Liver (tissue), 9 donors: ENCODE results near the gene WBP2. TPM values are rescaled to one million over a fixed set of nuclear protein-coding genes. Genes with fewer than 3 reads are reported as not detected.
A peak's percentile ranks its signal among the peaks of the same experiment; 100 is the strongest.

Experiments
- DNase-seq: peaks from one replicate; pipeline ENCODE4 v3.0.0-alpha.2; 2017; ENCODE audit warnings: low spot score
- H3K27ac ChIP-seq, 2 donors: one replicate each; pipeline ENCODE4 v1.7.0; 2013; ENCODE audit warnings: inconsistent platforms in 2 of 2, low read length in 2 of 2, control low read depth in 1 of 2, low read depth in 1 of 2, mild to moderate bottlenecking in 1 of 2
- H3K27me3 ChIP-seq, 4 donors: one replicate each; pipeline versions ENCODE4 v1.6.1 to v1.7.0; 2013; ENCODE audit warnings: low read length in 3 of 4, inconsistent platforms in 1 of 4, mild to moderate bottlenecking in 1 of 4, moderate library complexity in 1 of 4; ENCODE audit not compliant: control insufficient read depth in 4 of 4, insufficient read depth in 4 of 4
- H3K36me3 ChIP-seq, 4 donors: one replicate each; pipeline versions ENCODE4 v1.6.1 to v1.7.0; 2013; ENCODE audit warnings: low read length in 3 of 4, mild to moderate bottlenecking in 3 of 4, low read depth in 1 of 4, moderate library complexity in 1 of 4; ENCODE audit not compliant: control insufficient read depth in 4 of 4, insufficient read depth in 3 of 4
- H3K4me1 ChIP-seq, 4 donors: one replicate each; pipeline versions ENCODE4 v1.6.1 to v1.7.0; 2013; ENCODE audit warnings: low read length in 3 of 4, mild to moderate bottlenecking in 3 of 4, moderate library complexity in 1 of 4; ENCODE audit not compliant: control insufficient read depth in 4 of 4, insufficient read depth in 4 of 4
- H3K4me3 ChIP-seq, 3 donors: one replicate each; pipeline versions ENCODE4 v1.6.1 to v1.7.0; 2013; ENCODE audit warnings: low read length in 3 of 3, control low read depth in 1 of 3, low read depth in 1 of 3, mild to moderate bottlenecking in 1 of 3
- H3K9ac ChIP-seq, 2 donors: one replicate each; pipeline ENCODE4 v1.7.0; 2013; ENCODE audit warnings: low read length in 2 of 2, mild to moderate bottlenecking in 2 of 2, moderate library complexity in 2 of 2, control low read depth in 1 of 2, low read depth in 1 of 2
- H3K9me3 ChIP-seq, 4 donors: one replicate each; pipeline versions ENCODE4 v1.6.1 to v1.7.0; 2013; ENCODE audit warnings: low read length in 3 of 4; ENCODE audit not compliant: control insufficient read depth in 4 of 4
- EGR1 ChIP-seq, 2 donors: IDR thresholded peaks; 2 replicates each; pipeline ENCODE4 v1.6.1; 2016 to 2018; ENCODE audit warnings: antibody characterized with exemption in 2 of 2, low read depth in 2 of 2
- FOXA1 ChIP-seq: IDR thresholded peaks from 2 replicates; pipeline ENCODE4 v1.6.1; 2016; ENCODE audit warnings: antibody characterized with exemption
- FOXA2 ChIP-seq: IDR thresholded peaks from 2 replicates; pipeline ENCODE4 v1.6.1; 2016; ENCODE audit warnings: antibody characterized with exemption
- GABPA ChIP-seq, 2 donors: IDR thresholded peaks in 1 of 2; conservative IDR thresholded peaks in 1 of 2; 2 replicates each; pipeline ENCODE4 v1.6.1; 2016; ENCODE audit warnings: antibody characterized with exemption in 2 of 2, mild to moderate bottlenecking in 1 of 2, moderate library complexity in 1 of 2
- HNF4A ChIP-seq, 2 donors: conservative IDR thresholded peaks; 2 replicates each; pipeline ENCODE4 v1.6.1; 2016; ENCODE audit warnings: antibody characterized with exemption in 2 of 2, mild to moderate bottlenecking in 2 of 2
- HNF4G ChIP-seq: IDR thresholded peaks from 2 replicates; pipeline ENCODE4 v1.6.1; 2016; ENCODE audit warnings: antibody characterized with exemption
- JUND ChIP-seq, 2 donors: IDR thresholded peaks; 2 replicates each; pipeline ENCODE4 v1.6.1; 2016; ENCODE audit warnings: antibody characterized with exemption in 2 of 2
- NR2F2 ChIP-seq: IDR thresholded peaks from 2 replicates; pipeline ENCODE4 v1.6.1; 2016; ENCODE audit warnings: antibody characterized with exemption
- RAD21 ChIP-seq, 2 donors: IDR thresholded peaks; 2 replicates each; pipeline ENCODE4 v1.6.1; 2016; ENCODE audit warnings: antibody characterized with exemption in 2 of 2, mild to moderate bottlenecking in 2 of 2
- RXRA ChIP-seq, 2 donors: IDR thresholded peaks; 2 replicates each; pipeline ENCODE4 v1.6.1; 2017 to 2018; ENCODE audit warnings: antibody characterized with exemption in 2 of 2, mild to moderate bottlenecking in 1 of 2
- SP1 ChIP-seq: IDR thresholded peaks from 2 replicates; pipeline ENCODE4 v1.6.1; 2018; ENCODE audit warnings: antibody characterized with exemption, mild to moderate bottlenecking
- TAF1 ChIP-seq: conservative IDR thresholded peaks from 2 replicates; pipeline ENCODE4 v1.6.1; 2016; ENCODE audit warnings: antibody characterized with exemption, mild to moderate bottlenecking
- YY1 ChIP-seq: IDR thresholded peaks from 2 replicates; pipeline ENCODE4 v1.6.1; 2016; ENCODE audit warnings: antibody characterized with exemption, mild to moderate bottlenecking
- WGBS: extraction: QIAGEN DNeasy Blood & Tissue Kit; methylation state at CpG from one replicate; pipeline ENCODE4 v1.1.7; 2013; 5-methylcytosine and 5-hydroxymethylcytosine counted together
- polyA plus RNA-seq, 2 donors: library from polyadenylated mRNA; stranded (reverse) in 1 of 2; unstranded in 1 of 2; fragments of 200-250 nt in 1 of 2; fragments of >200 nt in 1 of 2; fragmentation: Nextera tagmentation in 1 of 2; extraction: Ambion mirVana in 1 of 2; gene quantifications; one replicate each; pipeline versions ENCODE4 v1.2.1 to v1.2.3, GENCODE V29; 2013 to 2015
- total RNA-seq, 2 donors: library from RNA; depleted of rRNA; stranded (reverse); fragments of >200 nt; gene quantifications; one replicate each; pipeline ENCODE4 v1.2.3, GENCODE V29; 2014
- TF ChIP-seq, protein P1 (sequence below): IDR thresholded peaks from 2 replicates; pipeline ENCODE4 v1.6.1; 2016; ENCODE audit warnings: antibody characterized with exemption
- TF ChIP-seq, protein P2 (sequence below): IDR thresholded peaks from 2 replicates; pipeline ENCODE4 v1.6.1; 2016; ENCODE audit warnings: antibody characterized with exemption
- TF ChIP-seq, protein P3 (sequence below): IDR thresholded peaks from 2 replicates; pipeline ENCODE4 v1.6.1; 2016; ENCODE audit warnings: antibody characterized with exemption, mild to moderate bottlenecking
- TF ChIP-seq, protein P4 (sequence below): IDR thresholded peaks from 2 replicates; pipeline ENCODE4 v1.6.1; 2016; ENCODE audit warnings: antibody characterized with exemption
- TF ChIP-seq, protein P5 (sequence below): fragments of 150-350 bp; IDR thresholded peaks from 2 replicates; pipeline ENCODE4 v1.5.1; 2017; ENCODE audit warnings: improper control_type of control experiment, low read depth, low read length; ENCODE audit not compliant: missing input control
- donor health status: healthy.
- donor health status: healthy.
- donor health status: healthy.
- donor health status: healthy.
- donor health status: healthy.

Gene WBP2
- total and polyA plus RNA-seq, 4 donors, result 29.0 to 99.4 (median 51.6) TPM

DNA sequence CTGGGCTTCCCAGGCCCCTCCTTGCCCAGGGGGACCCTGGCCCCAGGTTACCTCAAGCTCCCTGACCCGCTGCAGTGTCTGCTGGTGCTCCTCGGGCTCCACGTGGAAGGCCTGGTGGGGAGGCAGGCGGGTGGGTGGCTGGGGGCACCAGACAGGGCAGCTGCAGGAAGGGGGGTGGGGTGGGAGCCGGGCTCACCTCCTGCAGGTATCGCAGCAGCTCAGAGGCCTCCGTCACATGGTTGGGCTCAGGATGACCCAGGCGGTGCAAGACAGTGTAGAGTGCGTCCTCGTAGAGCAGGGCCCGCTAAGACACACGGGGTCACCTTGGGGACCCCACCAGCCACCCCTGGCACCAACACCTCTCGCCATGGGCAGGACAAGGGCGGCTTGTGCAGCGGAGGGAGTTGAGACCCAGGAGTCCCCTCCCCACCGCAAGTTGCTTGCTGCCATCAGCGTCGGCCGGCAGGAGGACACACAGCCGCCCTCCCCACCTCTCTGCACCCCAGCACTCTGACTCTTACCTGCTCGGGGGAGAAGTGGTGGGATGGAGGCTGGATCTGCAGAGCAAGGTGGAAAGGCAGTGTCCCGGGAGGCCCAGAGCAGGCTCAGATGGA is 12.1 kb downstream of the WBP2 start:
- 82% methylated on average over 22 of the region's 22 CpGs for WGBS
- peak overlapping the region in 2 of 3 donors; percentile 18 to 39 for H3K4me3 ChIP-seq

DNA sequence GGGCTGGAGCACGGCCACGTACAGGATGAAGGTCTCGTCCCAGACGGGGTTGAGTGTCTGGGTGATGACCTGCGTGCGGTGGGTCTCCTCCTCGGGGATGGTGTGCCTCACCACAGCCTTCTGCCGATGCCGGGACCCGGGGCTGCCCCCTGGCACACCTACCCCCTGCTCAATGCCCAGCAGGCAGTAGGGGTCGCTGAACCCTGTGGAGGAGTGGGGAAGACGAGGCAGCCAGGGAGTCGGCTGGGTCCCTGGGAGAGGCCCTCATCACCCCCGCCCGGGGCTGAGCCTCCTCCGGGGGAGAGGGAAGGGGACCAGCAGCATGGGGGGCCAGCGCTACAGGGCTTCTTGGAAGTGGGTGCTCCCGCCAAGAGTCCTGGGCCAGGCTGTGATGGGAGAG is 12.7 kb downstream of the WBP2 start:
- no peaks in the 10 kb centered on the region for H3K9me3 ChIP-seq
- H3K4me3 ChIP-seq, result no peak overlapping the region
- DNase-seq, result no peak
- H3K36me3 ChIP-seq, result peaks cover 15 to 29% (median 16%) of the 10 kb centered on the region in 4 donors
- H3K4me1 ChIP-seq, result peaks cover 0 to 16% (median 6%) of the 10 kb centered on the region in 4 donors
- no peaks in the 10 kb centered on the region for H3K27me3 ChIP-seq
- no peak for TF ChIP-seq RAD21 (IDR thresholded peaks at IDR 0.05)
- TF ChIP-seq, protein P1, sequence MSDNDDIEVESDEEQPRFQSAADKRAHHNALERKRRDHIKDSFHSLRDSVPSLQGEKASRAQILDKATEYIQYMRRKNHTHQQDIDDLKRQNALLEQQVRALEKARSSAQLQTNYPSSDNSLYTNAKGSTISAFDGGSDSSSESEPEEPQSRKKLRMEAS, result no peak
- TF ChIP-seq EGR1 (IDR thresholded peaks at IDR 0.05; ENCODE audit: low read depth in 2 of 2), result no peak
- TF ChIP-seq, protein P2, sequence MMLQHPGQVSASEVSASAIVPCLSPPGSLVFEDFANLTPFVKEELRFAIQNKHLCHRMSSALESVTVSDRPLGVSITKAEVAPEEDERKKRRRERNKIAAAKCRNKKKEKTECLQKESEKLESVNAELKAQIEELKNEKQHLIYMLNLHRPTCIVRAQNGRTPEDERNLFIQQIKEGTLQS, result no peak
- TF ChIP-seq FOXA2, result no peak
- TF ChIP-seq RXRA (IDR thresholded peaks at IDR 0.05), result no peak
- no peak for TF ChIP-seq GABPA (IDR thresholded peaks at IDR 0.05 in 1 of 2, conservative IDR thresholded peaks at IDR 0.05 in 1 of 2)
- TF ChIP-seq, protein P3, sequence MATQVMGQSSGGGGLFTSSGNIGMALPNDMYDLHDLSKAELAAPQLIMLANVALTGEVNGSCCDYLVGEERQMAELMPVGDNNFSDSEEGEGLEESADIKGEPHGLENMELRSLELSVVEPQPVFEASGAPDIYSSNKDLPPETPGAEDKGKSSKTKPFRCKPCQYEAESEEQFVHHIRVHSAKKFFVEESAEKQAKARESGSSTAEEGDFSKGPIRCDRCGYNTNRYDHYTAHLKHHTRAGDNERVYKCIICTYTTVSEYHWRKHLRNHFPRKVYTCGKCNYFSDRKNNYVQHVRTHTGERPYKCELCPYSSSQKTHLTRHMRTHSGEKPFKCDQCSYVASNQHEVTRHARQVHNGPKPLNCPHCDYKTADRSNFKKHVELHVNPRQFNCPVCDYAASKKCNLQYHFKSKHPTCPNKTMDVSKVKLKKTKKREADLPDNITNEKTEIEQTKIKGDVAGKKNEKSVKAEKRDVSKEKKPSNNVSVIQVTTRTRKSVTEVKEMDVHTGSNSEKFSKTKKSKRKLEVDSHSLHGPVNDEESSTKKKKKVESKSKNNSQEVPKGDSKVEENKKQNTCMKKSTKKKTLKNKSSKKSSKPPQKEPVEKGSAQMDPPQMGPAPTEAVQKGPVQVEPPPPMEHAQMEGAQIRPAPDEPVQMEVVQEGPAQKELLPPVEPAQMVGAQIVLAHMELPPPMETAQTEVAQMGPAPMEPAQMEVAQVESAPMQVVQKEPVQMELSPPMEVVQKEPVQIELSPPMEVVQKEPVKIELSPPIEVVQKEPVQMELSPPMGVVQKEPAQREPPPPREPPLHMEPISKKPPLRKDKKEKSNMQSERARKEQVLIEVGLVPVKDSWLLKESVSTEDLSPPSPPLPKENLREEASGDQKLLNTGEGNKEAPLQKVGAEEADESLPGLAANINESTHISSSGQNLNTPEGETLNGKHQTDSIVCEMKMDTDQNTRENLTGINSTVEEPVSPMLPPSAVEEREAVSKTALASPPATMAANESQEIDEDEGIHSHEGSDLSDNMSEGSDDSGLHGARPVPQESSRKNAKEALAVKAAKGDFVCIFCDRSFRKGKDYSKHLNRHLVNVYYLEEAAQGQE, result no peak
- TF ChIP-seq, protein P4, sequence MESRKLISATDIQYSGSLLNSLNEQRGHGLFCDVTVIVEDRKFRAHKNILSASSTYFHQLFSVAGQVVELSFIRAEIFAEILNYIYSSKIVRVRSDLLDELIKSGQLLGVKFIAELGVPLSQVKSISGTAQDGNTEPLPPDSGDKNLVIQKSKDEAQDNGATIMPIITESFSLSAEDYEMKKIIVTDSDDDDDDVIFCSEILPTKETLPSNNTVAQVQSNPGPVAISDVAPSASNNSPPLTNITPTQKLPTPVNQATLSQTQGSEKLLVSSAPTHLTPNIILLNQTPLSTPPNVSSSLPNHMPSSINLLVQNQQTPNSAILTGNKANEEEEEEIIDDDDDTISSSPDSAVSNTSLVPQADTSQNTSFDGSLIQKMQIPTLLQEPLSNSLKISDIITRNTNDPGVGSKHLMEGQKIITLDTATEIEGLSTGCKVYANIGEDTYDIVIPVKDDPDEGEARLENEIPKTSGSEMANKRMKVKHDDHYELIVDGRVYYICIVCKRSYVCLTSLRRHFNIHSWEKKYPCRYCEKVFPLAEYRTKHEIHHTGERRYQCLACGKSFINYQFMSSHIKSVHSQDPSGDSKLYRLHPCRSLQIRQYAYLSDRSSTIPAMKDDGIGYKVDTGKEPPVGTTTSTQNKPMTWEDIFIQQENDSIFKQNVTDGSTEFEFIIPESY, result no peak
- no peak for TF ChIP-seq HNF4G
- TF ChIP-seq FOXA1, result no peak
- TF ChIP-seq, protein P5, sequence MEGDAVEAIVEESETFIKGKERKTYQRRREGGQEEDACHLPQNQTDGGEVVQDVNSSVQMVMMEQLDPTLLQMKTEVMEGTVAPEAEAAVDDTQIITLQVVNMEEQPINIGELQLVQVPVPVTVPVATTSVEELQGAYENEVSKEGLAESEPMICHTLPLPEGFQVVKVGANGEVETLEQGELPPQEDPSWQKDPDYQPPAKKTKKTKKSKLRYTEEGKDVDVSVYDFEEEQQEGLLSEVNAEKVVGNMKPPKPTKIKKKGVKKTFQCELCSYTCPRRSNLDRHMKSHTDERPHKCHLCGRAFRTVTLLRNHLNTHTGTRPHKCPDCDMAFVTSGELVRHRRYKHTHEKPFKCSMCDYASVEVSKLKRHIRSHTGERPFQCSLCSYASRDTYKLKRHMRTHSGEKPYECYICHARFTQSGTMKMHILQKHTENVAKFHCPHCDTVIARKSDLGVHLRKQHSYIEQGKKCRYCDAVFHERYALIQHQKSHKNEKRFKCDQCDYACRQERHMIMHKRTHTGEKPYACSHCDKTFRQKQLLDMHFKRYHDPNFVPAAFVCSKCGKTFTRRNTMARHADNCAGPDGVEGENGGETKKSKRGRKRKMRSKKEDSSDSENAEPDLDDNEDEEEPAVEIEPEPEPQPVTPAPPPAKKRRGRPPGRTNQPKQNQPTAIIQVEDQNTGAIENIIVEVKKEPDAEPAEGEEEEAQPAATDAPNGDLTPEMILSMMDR, result no peak
- no peak for TF ChIP-seq NR2F2
- TF ChIP-seq SP1, result no peak
- H3K27ac ChIP-seq, result no peak overlapping the region
- 94% methylated on average over 18 of the region's 18 CpGs for WGBS
- no peak overlapping the region for H3K9ac ChIP-seq

More for the DNA sequence above, 12.1 kb downstream of the WBP2 start:
- H3K9ac ChIP-seq, result no peak overlapping the region
- DNase-seq, result no peak
- peak overlapping the region; percentile 12 to 70 for H3K27ac ChIP-seq
- TF ChIP-seq, protein P5, result no peak
- TF ChIP-seq EGR1 (IDR thresholded peaks at IDR 0.05; ENCODE audit: low read depth in 2 of 2), result no peak
- no peak for TF ChIP-seq TAF1
- no peak for TF ChIP-seq YY1
- TF ChIP-seq RAD21 (IDR thresholded peaks at IDR 0.05), result no peak
- TF ChIP-seq FOXA1, result no peak
- TF ChIP-seq, protein P1, result no peak
- TF ChIP-seq NR2F2, result no peak
- no peak for TF ChIP-seq JUND (IDR thresholded peaks at IDR 0.05)
- TF ChIP-seq HNF4G, result no peak
- TF ChIP-seq SP1, result no peak
- TF ChIP-seq HNF4A (conservative IDR thresholded peaks at IDR 0.05), result no peak
- TF ChIP-seq RXRA (IDR thresholded peaks at IDR 0.05), result no peak
- H3K36me3 ChIP-seq, result peaks cover 19 to 31% (median 21%) of the 10 kb centered on the region in 4 donors
- no peaks in the 10 kb centered on the region for H3K9me3 ChIP-seq
- peaks cover 0 to 16% (median 8%) of the 10 kb centered on the region in 4 donors for H3K4me1 ChIP-seq
- H3K27me3 ChIP-seq, result no peaks in the 10 kb centered on the region
